HepG2 (cell line): ENCODE measurements around the gene AHSG. TPM values are rescaled to one million over a fixed set of nuclear protein-coding genes. Genes with fewer than 3 reads are reported as not detected.

Experiments used
- ATAC-seq: fragments of 200-7000 bp; cut with Tn5 transposase; 3 replicates; pipeline ENCODE4 v1.9.1; 2020; ENCODE audit warnings: mild to moderate bottlenecking, moderate library complexity
- BruUV-seq: library from RNA; stranded (reverse); fragments of 400-500 nt; replicated peaks from 2 replicates; lab custom pipeline; 2021; lab: Mats Ljungman, UMichigan
- CTCF ChIA-PET: fragments of 300-600 bp; formaldehyde crosslinking; extraction: SDS; loops from one replicate; lab custom pipeline; 2021; ENCODE audit warnings: low total read pairs, inconsistent platforms, low intra/inter-chr PET ratio; lab: Yijun Ruan, JAX
- POLR2A ChIA-PET: fragments of 350-600 bp; sonication (Branson Sonifier 250); formaldehyde crosslinking; loops from one replicate; lab custom pipeline; 2020; ENCODE audit warnings: antibody characterized with exemption, inconsistent platforms; lab: Yijun Ruan, JAX
- DNase-seq: peaks from one replicate; pipeline ENCODE4 v3.0.0-alpha.2; 2015; ENCODE audit warnings: low spot score
- FAIRE-seq: peaks from 3 replicates; lab custom pipeline; 2011; peaks lifted over from hg19 to GRCh38; lab: Jason Lieb, UNC
- H2AFZ ChIP-seq: one replicate; pipeline ENCODE4 v1.6.1; 2011; ENCODE audit warnings: low read length, inconsistent platforms
- H3K27ac ChIP-seq: fragments of 300-600 bp; 3 replicates; pipeline ENCODE4 v1.8.0; 2011; ENCODE audit warnings: mixed run types, mild to moderate bottlenecking, mixed read lengths, low read length, inconsistent platforms; ENCODE audit not compliant: insufficient read depth; ENCODE audit errors: extremely low read length
- H3K27me3 ChIP-seq, 2 experiments: fragments of 200-600 bp in 1 of 2; 2 replicates in 1 of 2; 3 replicates in 1 of 2; pipeline versions ENCODE4 v1.6.0 to v1.8.0; 2011; ENCODE audit warnings: low read length in 2 of 2, mild to moderate bottlenecking in 2 of 2, moderate library complexity in 2 of 2, inconsistent platforms in 1 of 2; ENCODE audit not compliant: insufficient read depth in 2 of 2, control insufficient read depth in 1 of 2
- H3K36me3 ChIP-seq, 2 experiments: fragments of 200-600 bp in 1 of 2; replicated peaks in 1 of 2; 2 replicates in 1 of 2; 3 replicates in 1 of 2; pipeline versions ENCODE4 v1.5.1 to v1.8.0; 2011; ENCODE audit warnings: low read length in 2 of 2, inconsistent platforms in 1 of 2; ENCODE audit not compliant: insufficient read depth in 2 of 2, control insufficient read depth in 1 of 2
- H3K4me1 ChIP-seq: 2 replicates; pipeline ENCODE4 v1.5.1; 2012; ENCODE audit warnings: low read length, inconsistent platforms; ENCODE audit not compliant: insufficient read depth
- H3K4me2 ChIP-seq: 2 replicates; pipeline ENCODE4 v1.6.0; 2011; ENCODE audit warnings: low read depth, low read length, inconsistent platforms
- H3K4me3 ChIP-seq, 3 experiments: fragments of 200-600 bp in 1 of 3; sonication (generic), shearing (Covaris generic) in 1 of 3; replicated peaks in 1 of 3; 2 replicates each; pipeline ENCODE4 v1.5.1; 2011 to 2016; ENCODE audit warnings: low read length in 3 of 3, inconsistent platforms in 2 of 3, low read depth in 2 of 3, mild to moderate bottlenecking in 2 of 3, control low read depth in 1 of 3, mixed read lengths in 1 of 3; ENCODE audit not compliant: insufficient read depth in 1 of 3
- H3K79me2 ChIP-seq: one replicate; pipeline ENCODE4 v1.6.1; 2011; ENCODE audit warnings: low read length, inconsistent platforms; ENCODE audit not compliant: insufficient read depth
- H3K9ac ChIP-seq: 2 replicates; pipeline ENCODE4 v1.6.0; 2011; ENCODE audit warnings: mild to moderate bottlenecking, low read depth, low read length, inconsistent platforms; ENCODE audit not compliant: insufficient read depth
- H3K9me3 ChIP-seq: 2 replicates; pipeline ENCODE4 v1.5.1; 2012; ENCODE audit warnings: mild to moderate bottlenecking, low read length
- H4K20me1 ChIP-seq: 2 replicates; pipeline ENCODE4 v1.6.0; 2011; ENCODE audit warnings: inconsistent platforms, mild to moderate bottlenecking, low read length, moderate library complexity; ENCODE audit not compliant: insufficient read depth
- ARNT2 ChIP-seq: sonication (generic); formaldehyde crosslinking; IDR thresholded peaks from 2 replicates; pipeline ENCODE4 v1.8.0; 2022; ENCODE audit warnings: mild to moderate bottlenecking, low read depth, missing genetic modification reagents, moderate library complexity
- HOXA3 ChIP-seq: sonication (generic); formaldehyde crosslinking; IDR thresholded peaks from 2 replicates; pipeline ENCODE4 v1.5.0; 2020; ENCODE audit warnings: missing genetic modification reagents
- MAFF ChIP-seq: IDR thresholded peaks from 2 replicates; pipeline ENCODE4 v1.6.1; 2011; ENCODE audit warnings: low read depth, low read length, improper control_type of control experiment
- MAFK ChIP-seq, 2 experiments: IDR thresholded peaks in 1 of 2; conservative IDR thresholded peaks in 1 of 2; 2 replicates each; pipeline ENCODE4 v1.6.1; 2011; ENCODE audit warnings: improper control_type of control experiment in 2 of 2, low read length in 2 of 2
- POLR2AphosphoS5 ChIP-seq: IDR thresholded peaks from 2 replicates; pipeline ENCODE4 v1.6.1; 2012; ENCODE audit warnings: low read depth, low read length
- TEAD3 ChIP-seq: optimal IDR thresholded peaks from 2 replicates; pipeline ENCODE3; 2016; ENCODE audit warnings: borderline replicate concordance
- TRIM24 ChIP-seq: sonication (generic); formaldehyde crosslinking; IDR thresholded peaks from 2 replicates; pipeline ENCODE4 v1.8.0; 2022; ENCODE audit warnings: mild to moderate bottlenecking, missing genetic modification reagents
- ZNF274 ChIP-seq: sonication (generic); formaldehyde crosslinking; IDR thresholded peaks from 2 replicates; pipeline ENCODE4 v1.5.1; 2020; ENCODE audit warnings: mild to moderate bottlenecking, missing genetic modification reagents
- ZNF317 ChIP-seq: sonication (generic); formaldehyde crosslinking; IDR thresholded peaks from 2 replicates; pipeline ENCODE4 v1.5.0; 2020; ENCODE audit warnings: mild to moderate bottlenecking, missing genetic modification reagents
- ZNF441 ChIP-seq: sonication (generic); formaldehyde crosslinking; IDR thresholded peaks from 2 replicates; pipeline ENCODE4 v1.7.0; 2021; ENCODE audit warnings: missing genetic modification reagents, borderline replicate concordance
- ZNF703 ChIP-seq: sonication (generic); formaldehyde crosslinking; IDR thresholded peaks from 2 replicates; pipeline ENCODE4 v1.5.1; 2020; ENCODE audit warnings: missing genetic modification reagents, mild to moderate bottlenecking, moderate library complexity, borderline replicate concordance
- WGBS: methylation state at CpG from one replicate; pipeline ENCODE4 v1.1.6; 2017; ENCODE audit warnings: low lambda C conversion rate; 5-methylcytosine and 5-hydroxymethylcytosine counted together
- in situ Hi-C: cut with HindIII; loops from 2 replicates; pipeline ENCODE4 v1.10.0; 2017; ENCODE audit warnings: low pct_unique_long_range_greater_than_20kb; ENCODE audit not compliant: extremely low pct_ligation_motif_present
- intact Hi-C: fragments of 100-400 bp; cut with micrococcal nuclease; formaldehyde crosslinking; loops from one replicate; pipeline ENCODE4 v1.10.0; 2022; ENCODE audit not compliant: unreplicated experiment
- polyA plus RNA-seq, 8 experiments: library from polyadenylated mRNA; depleted of rRNA in 3 of 8; stranded (reverse) in 7 of 8; unstranded in 1 of 8; fragments of >200 nt; fragmentation: Illumina TruSeq in 4 of 8; extraction: Trizol in 4 of 8; gene quantifications; 2 replicates each; pipeline versions ENCODE4 v1.2.1 to v1.2.3, GENCODE V29; 2011 to 2016; ENCODE audit warnings: low read depth in 4 of 8, missing spikeins in 1 of 8, mixed read lengths in 1 of 8; ENCODE audit not compliant: insufficient read depth in 1 of 8
- total RNA-seq, 5 experiments: library from RNA; depleted of rRNA; stranded (reverse); fragments of >200 nt; fragmentation: Illumina TruSeq; extraction: Trizol; gene quantifications; 2 replicates each; pipeline ENCODE4 v1.2.3, GENCODE V29; 2016; ENCODE audit warnings: low read depth in 1 of 5
- TF ChIP-seq, protein P1 (sequence below): IDR thresholded peaks from 2 replicates; pipeline ENCODE4 v1.6.1; 2016; ENCODE audit warnings: low read depth, borderline replicate concordance
- TF ChIP-seq, protein P2 (sequence below): sonication (generic); formaldehyde crosslinking; IDR thresholded peaks from 2 replicates; pipeline ENCODE4 v1.4.0; 2020; ENCODE audit warnings: mild to moderate bottlenecking, low read depth, missing genetic modification reagents

The AHSG gene
- total and polyA plus RNA-seq, 2 of the 13 experiments (the other 11 are each of a cell fraction or from before 2014, with no cell fraction given): 2,043 to 19,152 TPM

DNA sequence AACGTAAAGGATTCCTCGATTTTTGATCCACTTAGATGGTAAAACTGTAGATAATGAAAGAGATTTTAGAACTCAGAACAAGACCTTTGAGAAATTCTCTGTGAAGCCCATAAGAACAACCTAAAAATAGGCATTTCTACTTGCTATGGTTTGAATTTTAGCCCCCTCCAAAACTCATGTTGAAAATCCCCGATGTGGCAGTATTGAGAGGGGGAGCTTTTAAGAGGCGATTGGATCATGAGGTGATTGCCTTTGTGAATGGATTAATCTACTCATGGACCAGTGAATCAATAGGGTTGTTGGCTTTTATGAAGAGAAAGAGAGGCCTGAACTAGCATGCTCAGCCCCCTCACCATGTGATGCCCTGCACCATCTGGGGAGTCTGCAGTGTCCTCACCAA, 20.2 kb upstream of the AHSG start:
- FAIRE-seq: no peak
- POLR2A ChIA-PET: interaction anchor here (2.4 to 24.0 kb wide), 2 partner anchors 18 to 26 kb away, joined by 17 to 854 read pairs; partner anchors contain the start of genes AHSG and TBCCD1
- no peaks in the 10 kb centered on the region for H3K79me2 ChIP-seq
- H3K4me3 ChIP-seq: no peak overlapping the region
- no peaks in the 10 kb centered on the region for H3K9me3 ChIP-seq
- no peak for DNase-seq
- H2AFZ ChIP-seq: no peak overlapping the region
- no TSS peak for BruUV-seq
- in situ Hi-C loops (no loop called here), intact Hi-C loops (no loop called here)
- ATAC-seq: no peak
- WGBS: 96% methylated on average over 4 of the region's 4 CpGs
- H3K4me2 ChIP-seq: no peak overlapping the region
- no peaks in the 10 kb centered on the region for H3K36me3 ChIP-seq
- H4K20me1 ChIP-seq: no peaks in the 10 kb centered on the region
- H3K4me1 ChIP-seq: peaks cover 91% of the 10 kb centered on the region
- CTCF ChIA-PET: no interaction called here
- no peak overlapping the region for H3K9ac ChIP-seq
- no peaks in the 10 kb centered on the region for H3K27me3 ChIP-seq
- peak overlapping the region; percentile 78 for H3K27ac ChIP-seq
- TF ChIP-seq ZNF274 (no peak), MAFF (peak; percentile 57; the same call in 1 of the 2 replicates), MAFK (conservative IDR thresholded peaks at IDR 0.05 in 1 of 2, IDR thresholded peaks at IDR 0.05 in 1 of 2; ENCODE audit: low read length in 2 of 2) (peak; percentile 65 to 76; a peak in 3 of 4 replicates)

DNA sequence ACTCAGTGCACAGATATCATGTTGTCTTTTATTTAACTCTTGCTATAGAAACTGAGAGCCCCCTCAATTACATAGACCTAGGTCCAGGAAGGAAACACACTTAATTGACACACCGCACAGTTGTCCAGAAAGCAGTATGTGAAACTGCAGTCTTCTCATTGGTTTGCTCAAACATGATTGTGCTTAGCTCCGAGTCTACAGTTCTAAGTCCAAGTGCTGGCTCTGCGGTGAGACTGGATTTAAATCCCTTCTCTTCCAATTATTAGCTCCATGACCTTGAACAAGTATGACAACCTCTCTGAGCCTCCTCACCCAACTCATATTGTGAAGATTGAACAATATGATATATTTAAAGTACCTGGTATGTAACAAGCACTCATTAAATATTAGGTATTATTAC, 19.0 kb upstream of the AHSG start:
- POLR2A ChIA-PET: interaction anchor here (1.2 to 24.0 kb wide), 6 partner anchors 9 to 447 kb away, joined by 6 to 854 read pairs (median 12); partner anchors contain the start of genes AHSG, DNAJB11, EIF4A2 and TBCCD1
- TF ChIP-seq POLR2AphosphoS5 (peak; percentile 43; the same call in 1 of the 2 replicates), TRIM24 (CRISPR knock-in tag) (no peak), TEAD3 (CRISPR knock-in tag) (no peak), ZNF441 (CRISPR knock-in tag) (no peak; the same call in 1 of the 2 replicates), ZNF703 (no peak), HOXA3 (peak; percentile 34; the same call in 1 of the 2 replicates), ARNT2 (CRISPR knock-in tag) (no peak), ZNF317 (CRISPR knock-in tag) (no peak)
- TF ChIP-seq, protein P1, sequence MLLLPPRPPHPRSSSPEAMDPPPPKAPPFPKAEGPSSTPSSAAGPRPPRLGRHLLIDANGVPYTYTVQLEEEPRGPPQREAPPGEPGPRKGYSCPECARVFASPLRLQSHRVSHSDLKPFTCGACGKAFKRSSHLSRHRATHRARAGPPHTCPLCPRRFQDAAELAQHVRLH (CRISPR knock-in tag): no peak
- TF ChIP-seq, protein P2, sequence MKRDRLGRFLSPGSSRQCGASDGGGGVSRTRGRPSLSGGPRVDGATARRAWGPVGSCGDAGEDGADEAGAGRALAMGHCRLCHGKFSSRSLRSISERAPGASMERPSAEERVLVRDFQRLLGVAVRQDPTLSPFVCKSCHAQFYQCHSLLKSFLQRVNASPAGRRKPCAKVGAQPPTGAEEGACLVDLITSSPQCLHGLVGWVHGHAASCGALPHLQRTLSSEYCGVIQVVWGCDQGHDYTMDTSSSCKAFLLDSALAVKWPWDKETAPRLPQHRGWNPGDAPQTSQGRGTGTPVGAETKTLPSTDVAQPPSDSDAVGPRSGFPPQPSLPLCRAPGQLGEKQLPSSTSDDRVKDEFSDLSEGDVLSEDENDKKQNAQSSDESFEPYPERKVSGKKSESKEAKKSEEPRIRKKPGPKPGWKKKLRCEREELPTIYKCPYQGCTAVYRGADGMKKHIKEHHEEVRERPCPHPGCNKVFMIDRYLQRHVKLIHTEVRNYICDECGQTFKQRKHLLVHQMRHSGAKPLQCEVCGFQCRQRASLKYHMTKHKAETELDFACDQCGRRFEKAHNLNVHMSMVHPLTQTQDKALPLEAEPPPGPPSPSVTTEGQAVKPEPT (CRISPR knock-in tag): no peak

More for the DNA sequence above, 19.0 kb upstream of the AHSG start:
- in situ Hi-C loops: no loop called here
- no TSS peak for BruUV-seq
- H3K4me2 ChIP-seq: peak overlapping the region; percentile 87
- H3K79me2 ChIP-seq: no peaks in the 10 kb centered on the region
- peak overlapping the region in 2 of 3 experiments; percentile 50 to 61; a peak in 4 of 6 replicates for H3K4me3 ChIP-seq
- FAIRE-seq (peak; percentile 95), ATAC-seq (peak; percentile 63), DNase-seq (peak; percentile 81)
- no peaks in the 10 kb centered on the region for H3K9me3 ChIP-seq
- no peaks in the 10 kb centered on the region for H3K36me3 ChIP-seq
- no peaks in the 10 kb centered on the region for H3K27me3 ChIP-seq
- H3K9ac ChIP-seq: peak overlapping the region; percentile 66
- no peak overlapping the region for H2AFZ ChIP-seq
- peaks cover 96% of the 10 kb centered on the region for H3K4me1 ChIP-seq
- CTCF ChIA-PET: no interaction called here
- intact Hi-C loops: no loop called here
- peak overlapping the region; percentile 78 for H3K27ac ChIP-seq
- 0% methylated on average over 3 of the region's 3 CpGs for WGBS
- no peaks in the 10 kb centered on the region for H4K20me1 ChIP-seq
